ENCODE results near the gene PTPRN2.

The PTPRN2 gene

DNA sequence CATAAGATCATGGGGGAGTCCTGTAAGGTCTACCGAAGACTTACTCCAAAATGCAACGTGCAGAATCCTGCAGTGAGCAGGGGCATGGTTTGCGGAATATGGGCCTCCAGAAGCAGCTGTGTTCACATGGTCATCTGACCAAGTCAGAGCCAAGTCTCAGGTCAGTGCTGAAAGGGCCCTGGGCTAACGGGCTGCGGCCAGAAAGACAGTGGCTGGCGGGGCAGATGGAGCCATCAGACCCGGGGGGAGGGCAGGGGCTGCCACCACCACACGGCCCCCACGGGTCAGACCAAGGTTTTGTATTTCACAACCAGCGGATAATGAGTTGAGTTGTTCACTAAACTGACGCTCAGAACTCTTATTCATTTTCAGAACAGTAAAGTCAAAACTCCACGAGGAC lies 522.3 kb downstream of the PTPRN2 start:
- no peak overlapping the region for H3K4me3 ChIP-seq (ENCODE audit: low read depth, low read length)
- DNase-seq (ENCODE audit: low read depth): no peak
- TF ChIP-seq CTCF (IDR thresholded peaks at IDR 0.05; ENCODE audit: control insufficient read depth, extremely low read depth, insufficient read depth): no peak

GRCh38 chr7:158064631-158065030 lies 523.0 kb downstream of the PTPRN2 start:
- no peak overlapping the region for H3K4me3 ChIP-seq (ENCODE audit: low read depth, low read length)
- DNase-seq (ENCODE audit: low read depth): no peak
- no peak for TF ChIP-seq CTCF (IDR thresholded peaks at IDR 0.05; ENCODE audit: control insufficient read depth, extremely low read depth, insufficient read depth)

DNA sequence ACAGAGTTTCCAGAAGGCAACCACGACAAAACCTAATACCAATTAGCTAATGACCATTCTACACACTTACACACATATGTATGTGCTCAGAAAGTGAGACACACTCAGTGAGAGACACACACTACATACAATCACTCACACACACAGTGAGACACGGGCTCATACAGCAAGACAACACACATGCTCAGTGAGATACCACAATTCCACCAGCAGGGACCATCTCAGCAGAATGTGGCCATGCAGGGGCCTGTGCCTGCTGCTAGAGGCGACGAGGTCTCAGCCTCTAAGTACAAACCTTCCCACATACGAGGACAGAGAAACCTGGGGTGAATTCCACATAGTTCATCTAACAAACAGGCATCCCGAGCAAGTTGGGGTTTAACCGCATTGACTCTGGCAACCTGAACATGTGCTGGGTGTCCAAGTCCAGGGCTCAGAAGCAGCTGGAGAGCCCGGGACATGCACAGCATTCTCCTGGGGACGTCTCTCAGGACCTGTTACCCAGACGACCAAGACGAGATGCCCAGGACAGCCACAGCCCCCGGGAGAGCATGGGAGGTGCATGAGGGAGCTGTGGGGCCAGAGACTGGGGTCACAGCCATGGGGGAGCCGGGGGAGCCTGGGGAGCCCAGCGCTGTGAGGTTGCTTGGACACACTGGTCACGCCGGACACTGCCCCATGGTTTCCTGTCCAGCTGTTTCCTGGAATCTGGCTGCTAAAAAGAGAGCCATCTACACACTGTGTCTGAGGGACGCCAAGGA lies 523.6 kb downstream of the PTPRN2 start:
- no peak overlapping the region for H3K4me3 ChIP-seq (ENCODE audit: low read depth, low read length)
- TF ChIP-seq CTCF (IDR thresholded peaks at IDR 0.05; ENCODE audit: control insufficient read depth, extremely low read depth, insufficient read depth): no peak
- DNase-seq (ENCODE audit: low read depth): no peak

DNA sequence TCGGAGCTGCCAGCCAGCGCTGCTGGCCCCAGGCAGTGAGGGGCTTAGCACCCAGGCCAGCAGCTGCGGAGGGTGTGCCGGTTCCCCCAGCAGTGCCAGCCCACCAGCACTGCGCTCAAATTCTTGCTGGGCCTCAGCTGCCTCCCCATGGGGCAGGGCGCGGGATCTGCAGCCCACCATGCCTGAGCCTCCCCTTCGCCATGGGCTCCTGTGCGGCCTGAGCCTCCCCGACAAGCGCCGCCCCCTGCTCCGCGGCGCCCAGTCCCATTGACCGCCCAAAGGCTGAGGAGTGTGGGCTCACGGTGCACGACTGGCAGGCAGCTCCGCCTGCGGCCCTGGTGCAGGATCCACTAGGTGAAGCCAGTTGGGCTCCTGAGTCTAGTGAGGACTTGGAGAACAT lies 525.0 kb downstream of the PTPRN2 start:
- H3K4me3 ChIP-seq (ENCODE audit: low read depth, low read length): no peak overlapping the region
- no peak for TF ChIP-seq CTCF (IDR thresholded peaks at IDR 0.05; ENCODE audit: control insufficient read depth, extremely low read depth, insufficient read depth)
- no peak for DNase-seq (ENCODE audit: low read depth)

DNA sequence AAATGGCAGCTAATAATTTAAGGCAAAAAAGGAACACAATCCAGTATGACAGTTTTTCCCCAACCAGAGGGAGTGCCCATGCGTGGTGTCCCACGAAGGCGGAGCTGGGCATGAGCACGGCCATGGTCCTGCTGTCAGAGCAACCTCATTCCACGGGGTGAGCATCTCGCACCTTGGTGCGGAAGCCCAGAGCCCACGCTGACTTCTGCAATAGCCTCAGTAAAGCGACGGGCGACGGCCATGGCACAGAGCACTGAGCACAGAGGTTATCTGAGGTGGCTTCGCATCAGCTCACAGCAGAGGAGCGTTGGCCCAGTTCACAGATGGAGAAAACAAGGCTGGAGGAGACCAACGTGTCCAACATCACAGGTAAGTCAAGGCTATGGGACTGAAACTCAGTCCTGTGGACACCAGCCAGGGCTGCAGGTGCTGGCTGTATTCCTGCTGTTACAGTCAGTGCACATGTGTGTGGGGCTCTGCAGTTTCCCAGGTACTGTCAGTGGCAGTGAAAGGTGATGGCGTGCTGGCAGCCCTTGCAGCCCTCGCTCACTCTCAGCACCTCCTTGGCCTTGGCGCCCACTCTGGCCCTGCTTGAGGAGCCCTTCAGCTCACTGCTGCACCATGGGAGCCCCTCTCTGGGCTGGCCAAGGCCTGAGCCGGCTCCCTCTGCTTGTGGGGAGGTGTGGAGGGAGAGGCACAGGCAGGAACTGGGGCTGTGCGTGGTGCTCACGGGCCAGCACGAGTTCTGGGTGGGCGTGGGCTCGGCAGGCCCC lies 525.6 kb downstream of the PTPRN2 start:
- DNase-seq (ENCODE audit: low read depth): no peak
- H3K4me3 ChIP-seq (ENCODE audit: low read depth, low read length): no peak overlapping the region
- TF ChIP-seq CTCF (IDR thresholded peaks at IDR 0.05; ENCODE audit: control insufficient read depth, extremely low read depth, insufficient read depth): no peak

GRCh38 chr7:158061026-158061630 lies 526.5 kb downstream of the PTPRN2 start:
- no peak overlapping the region for H3K4me3 ChIP-seq (ENCODE audit: low read depth, low read length)
- no peak for TF ChIP-seq CTCF (IDR thresholded peaks at IDR 0.05; ENCODE audit: control insufficient read depth, extremely low read depth, insufficient read depth)
- DNase-seq (ENCODE audit: low read depth): no peak

All from LNCaP clone FGC (cell line).